ENCODE results near the gene ZNF823.
A peak's percentile ranks its signal among the peaks of the same experiment; 100 is the strongest.

Gene ZNF823

GRCh38 chr19:11722414-11722813 lies 16.3 kb downstream of the ZNF823 start:
- ChIA-PET CTCF (interaction anchor here (0.5 kb wide), 1 partner anchor 122 kb away, joined by 5 read pairs; no protein-coding TSS in a partner anchor), POLR2A (no interaction called here)
- H3K9me3 ChIP-seq (ENCODE audit: control insufficient read depth, insufficient read depth, low read depth, low read length), result no peaks in the 10 kb centered on the region; the same call in 1 of the 2 replicates
- H3K27ac ChIP-seq (ENCODE audit: extremely low read depth, low read depth, low read length), result no peak overlapping the region
- no peak for TF ChIP-seq ZNF449 (tag by site-specific recombination; IDR thresholded peaks at IDR 0.05)
- peak; percentile 96 for TF ChIP-seq SETDB1 (IDR thresholded peaks at IDR 0.05; ENCODE audit: insufficient read length, low read length)
- TF ChIP-seq, protein P1, sequence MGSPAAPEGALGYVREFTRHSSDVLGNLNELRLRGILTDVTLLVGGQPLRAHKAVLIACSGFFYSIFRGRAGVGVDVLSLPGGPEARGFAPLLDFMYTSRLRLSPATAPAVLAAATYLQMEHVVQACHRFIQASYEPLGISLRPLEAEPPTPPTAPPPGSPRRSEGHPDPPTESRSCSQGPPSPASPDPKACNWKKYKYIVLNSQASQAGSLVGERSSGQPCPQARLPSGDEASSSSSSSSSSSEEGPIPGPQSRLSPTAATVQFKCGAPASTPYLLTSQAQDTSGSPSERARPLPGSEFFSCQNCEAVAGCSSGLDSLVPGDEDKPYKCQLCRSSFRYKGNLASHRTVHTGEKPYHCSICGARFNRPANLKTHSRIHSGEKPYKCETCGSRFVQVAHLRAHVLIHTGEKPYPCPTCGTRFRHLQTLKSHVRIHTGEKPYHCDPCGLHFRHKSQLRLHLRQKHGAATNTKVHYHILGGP (tag by site-specific recombination; IDR thresholded peaks at IDR 0.05), result no peak
- no peak for TF ChIP-seq ZNF274 (IDR thresholded peaks at IDR 0.05; ENCODE audit: low read length)
- TF ChIP-seq ZNF274 (tag by site-specific recombination; IDR thresholded peaks at IDR 0.05; ENCODE audit: borderline replicate concordance), result peak; percentile 86; the same call in 1 of the 2 replicates
- no peak overlapping the region for H3K4me3 ChIP-seq (ENCODE audit: low read depth, low read length)
- no peaks in the 10 kb centered on the region for H3K4me1 ChIP-seq (ENCODE audit: control insufficient read depth, insufficient read depth, low read length)
- peaks cover 0 to 48% of the 10 kb centered on the region in 2 experiments; a peak in 2 of 3 replicates for H3K36me3 ChIP-seq (ENCODE audit: control insufficient read depth in 2 of 2, insufficient read depth in 1 of 2, low read length in 2 of 2)

DNA sequence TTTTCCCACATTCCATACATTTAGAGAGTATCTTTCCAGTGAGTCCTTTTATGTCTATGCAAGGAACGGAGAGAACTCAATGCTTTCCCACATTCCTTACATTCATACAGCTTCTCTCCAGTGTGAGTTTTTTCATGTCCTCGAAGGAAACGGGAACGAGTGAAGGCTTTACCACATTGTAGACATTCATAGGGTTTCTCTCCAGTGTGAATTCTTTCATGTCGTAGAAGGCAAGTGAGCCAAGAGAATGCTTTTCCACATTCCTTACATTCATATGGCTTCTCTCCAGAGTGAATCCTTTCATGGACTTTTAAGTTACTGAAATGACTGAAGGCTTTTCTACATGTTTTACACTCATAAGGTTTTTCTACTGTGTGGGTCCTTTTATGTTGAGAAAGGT lies 17.1 kb downstream of the ZNF823 start:
- POLR2A ChIA-PET, result no interaction called here
- Histone ChIP-seq H3K36me3 (ENCODE audit: control insufficient read depth in 2 of 2, insufficient read depth in 1 of 2, low read length in 2 of 2) (peaks cover 0 to 48% of the 10 kb centered on the region in 2 experiments; a peak in 2 of 3 replicates), H3K27ac (ENCODE audit: extremely low read depth, low read depth, low read length) (no peak overlapping the region), H3K9me3 (ENCODE audit: control insufficient read depth, insufficient read depth, low read depth, low read length) (no peaks in the 10 kb centered on the region; the same call in 1 of the 2 replicates), H3K4me1 (ENCODE audit: control insufficient read depth, insufficient read depth, low read length) (no peaks in the 10 kb centered on the region), H3K4me3 (ENCODE audit: low read depth, low read length) (no peak overlapping the region)
- CTCF ChIA-PET, result no interaction called here
- TF ChIP-seq ZNF76 (tag by site-specific recombination; IDR thresholded peaks at IDR 0.05; ENCODE audit: borderline replicate concordance, low read depth), result no peak
- no peak for TF ChIP-seq ZNF423 (tag by site-specific recombination; IDR thresholded peaks at IDR 0.05)
- TF ChIP-seq, protein P2, sequence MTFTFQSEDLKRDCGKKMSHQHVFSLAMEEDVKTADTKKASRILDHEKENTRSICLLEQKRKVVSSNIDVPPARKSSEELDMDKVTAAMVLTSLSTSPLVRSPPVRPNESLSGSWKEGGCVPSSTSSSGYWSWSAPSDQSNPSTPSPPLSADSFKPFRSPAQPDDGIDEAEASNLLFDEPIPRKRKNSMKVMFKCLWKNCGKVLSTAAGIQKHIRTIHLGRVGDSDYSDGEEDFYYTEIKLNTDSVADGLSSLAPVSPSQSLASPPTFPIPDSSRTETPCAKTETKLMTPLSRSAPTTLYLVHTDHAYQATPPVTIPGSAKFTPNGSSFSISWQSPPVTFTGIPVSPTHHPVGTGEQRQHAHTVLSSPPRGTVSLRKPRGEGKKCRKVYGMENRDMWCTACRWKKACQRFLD (tag by site-specific recombination; IDR thresholded peaks at IDR 0.05), result no peak

DNA sequence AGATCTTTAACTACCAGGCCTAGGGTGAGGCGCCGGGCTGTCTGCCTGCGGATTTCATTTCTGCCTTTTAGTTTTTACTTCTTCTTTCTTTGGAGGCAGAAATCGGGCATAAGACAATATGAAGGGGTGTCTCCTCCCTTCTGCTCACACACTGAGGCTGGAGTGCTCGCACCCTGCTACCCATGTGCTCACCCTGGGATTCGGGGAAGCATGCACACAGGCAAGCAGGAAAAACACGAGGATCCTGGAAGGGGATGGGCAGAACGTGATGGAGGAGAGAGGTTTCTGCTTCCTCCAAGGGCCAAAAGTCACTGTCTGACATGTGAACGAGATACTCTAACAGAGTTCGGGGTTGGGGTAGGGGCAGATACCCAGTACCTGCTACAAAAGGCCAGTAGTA lies 28.4 kb downstream of the ZNF823 start:
- CTCF ChIA-PET, result interaction anchor here (1.4 kb wide), 1 partner anchor 10 kb away, joined by 6 read pairs; no protein-coding TSS in a partner anchor
- H3K4me1 ChIP-seq (ENCODE audit: control insufficient read depth, insufficient read depth, low read length), result no peaks in the 10 kb centered on the region
- H3K36me3 ChIP-seq (ENCODE audit: control insufficient read depth in 2 of 2, insufficient read depth in 1 of 2, low read length in 2 of 2), result no peaks in the 10 kb centered on the region
- TF ChIP-seq KLF7 (tag by site-specific recombination; IDR thresholded peaks at IDR 0.05; ENCODE audit: borderline replicate concordance) (no peak), ZNF596 (tag by site-specific recombination; IDR thresholded peaks at IDR 0.05) (no peak), ZNF155 (tag by site-specific recombination; IDR thresholded peaks at IDR 0.05) (no peak), ZNF629 (tag by site-specific recombination; IDR thresholded peaks at IDR 0.05) (no peak), SP7 (tag by site-specific recombination; IDR thresholded peaks at IDR 0.05) (no peak), ZNF335 (tag by site-specific recombination; conservative IDR thresholded peaks at IDR 0.05) (no peak), ZNF292 (tag by site-specific recombination; IDR thresholded peaks at IDR 0.05; ENCODE audit: borderline replicate concordance, low read depth) (no peak), ZNF324 (tag by site-specific recombination; IDR thresholded peaks at IDR 0.05) (no peak), KLF1 (tag by site-specific recombination; IDR thresholded peaks at IDR 0.05) (no peak), ZFP41 (tag by site-specific recombination; IDR thresholded peaks at IDR 0.05; ENCODE audit: borderline replicate concordance) (no peak), ZNF132 (tag by site-specific recombination; IDR thresholded peaks at IDR 0.05; ENCODE audit: borderline replicate concordance) (no peak), MYNN (tag by site-specific recombination; IDR thresholded peaks at IDR 0.05; ENCODE audit: borderline replicate concordance) (no peak), ZNF571 (tag by site-specific recombination; IDR thresholded peaks at IDR 0.05) (no peak)
- TF ChIP-seq, protein P3, sequence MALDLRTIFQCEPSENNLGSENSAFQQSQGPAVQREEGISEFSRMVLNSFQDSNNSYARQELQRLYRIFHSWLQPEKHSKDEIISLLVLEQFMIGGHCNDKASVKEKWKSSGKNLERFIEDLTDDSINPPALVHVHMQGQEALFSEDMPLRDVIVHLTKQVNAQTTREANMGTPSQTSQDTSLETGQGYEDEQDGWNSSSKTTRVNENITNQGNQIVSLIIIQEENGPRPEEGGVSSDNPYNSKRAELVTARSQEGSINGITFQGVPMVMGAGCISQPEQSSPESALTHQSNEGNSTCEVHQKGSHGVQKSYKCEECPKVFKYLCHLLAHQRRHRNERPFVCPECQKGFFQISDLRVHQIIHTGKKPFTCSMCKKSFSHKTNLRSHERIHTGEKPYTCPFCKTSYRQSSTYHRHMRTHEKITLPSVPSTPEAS (tag by site-specific recombination; IDR thresholded peaks at IDR 0.05), result no peak
- H3K4me3 ChIP-seq (ENCODE audit: low read depth, low read length), result no peak overlapping the region
- H3K27ac ChIP-seq (ENCODE audit: extremely low read depth, low read depth, low read length), result no peak overlapping the region
- H3K9me3 ChIP-seq (ENCODE audit: control insufficient read depth, insufficient read depth, low read depth, low read length), result no peaks in the 10 kb centered on the region
- POLR2A ChIA-PET, result no interaction called here

All from HEK293 (cell line).